Measurements from ENCODE around the gene SLC25A2. TPM values are rescaled to one million over a fixed set of nuclear protein-coding genes. Genes with fewer than 3 reads are reported as not detected.
A peak's percentile ranks its signal among the peaks of the same experiment; 100 is the strongest.

SLC25A2 gene
- total RNA-seq, 5 donors from 2014 or later (not counting 1 experiment from before 2014, with no cell fraction given) = 0.49 to 2.0 (median 0.97) TPM; not detected in 1

- peaks cover 61 to 81% of the 10 kb centered on the region in 2 donors for H3K27me3 Mint-ChIP-seq
- H3K9me3 Mint-ChIP-seq = peaks cover 10 to 43% (median 40%) of the 10 kb centered on the region in 3 donors
- 40% methylated on average over 5 of the region's 21 CpGs for WGBS (ENCODE audit: insufficient coverage)
- H3K4me1 Mint-ChIP-seq = peaks cover 7 to 13% (median 10%) of the 10 kb centered on the region in 3 donors
- no peaks in the 10 kb centered on the region for H3K36me3 ChIP-seq (ENCODE audit: control insufficient read depth in 2 of 2, extremely low read depth in 1 of 2, insufficient read depth in 1 of 2, low read length in 1 of 2)
- POLR2A ChIA-PET = interaction anchor here (0.6 to 1.0 kb wide), 4 partner anchors 10 to 282 kb away, joined by 4 to 9 read pairs (median 5); partner anchors contain the start of gene TAF7 (in 1 of the 2)
- H3K4me3 ChIP-seq (ENCODE audit: control insufficient read depth in 1 of 2, extremely low read depth in 1 of 2, low read length in 1 of 2) = no peak within 1 kb of the TSS
- peaks cover 0 to 6% of the 10 kb centered on the region in 2 experiments for H3K4me1 ChIP-seq (ENCODE audit: control insufficient read depth in 1 of 2, extremely low read depth in 1 of 2, insufficient read depth in 2 of 2, low read length in 2 of 2)
- DNase-seq (peak in 15 of 35 experiments; percentile 12 to 50 (median 21)), ATAC-seq (replicated peaks in 1 of 4) (peak in 1 of 4 experiments; percentile 59)
- H3K4me3 Mint-ChIP-seq = peak within 1 kb of the TSS in 2 of 3 donors; percentile 17 to 47
- peaks cover 12 to 51% of the 10 kb centered on the region in 2 experiments for H3K27me3 ChIP-seq (replicated peaks in 1 of 2; ENCODE audit: control insufficient read depth in 2 of 2, extremely low read depth in 1 of 2, insufficient read depth in 2 of 2, low read length in 1 of 2)
- peaks cover 3% of the 10 kb centered on the region for H3K9me3 ChIP-seq
- H3K36me3 Mint-ChIP-seq = peaks cover 13% of the 10 kb centered on the region
- H3K27ac Mint-ChIP-seq = no peak within 1 kb of the TSS
- H3K27ac ChIP-seq (ENCODE audit: low read length) = no peak within 1 kb of the TSS
- CTCF ChIA-PET = interaction anchor here (0.6 to 3.7 kb wide), 13 partner anchors 9 to 328 kb away, joined by 3 to 28 read pairs (median 4); partner anchors contain the start of genes PCDHGB3 (in 2 of the 2), PCDHGA4 (in 1 of the 2) and TAF7 (in 1 of the 2)
Measured at GRCh38 chr5:141330299-141331080, 26.6 kb upstream of the SLC25A2 start, which contains the start of gene PCDHGA1. TSS of gene PCDHGA1 (plus strand) at chr5:141330514.

- POLR2A ChIA-PET = no interaction called here
- no peaks in the 10 kb centered on the region for H3K36me3 ChIP-seq (ENCODE audit: control insufficient read depth in 2 of 2, extremely low read depth in 1 of 2, insufficient read depth in 1 of 2, low read length in 1 of 2)
- DNase-seq (no peak), ATAC-seq (replicated peaks in 1 of 4) (no peak)
- H3K27me3 ChIP-seq (replicated peaks in 1 of 2; ENCODE audit: control insufficient read depth in 2 of 2, extremely low read depth in 1 of 2, insufficient read depth in 2 of 2, low read length in 1 of 2) = peaks cover 8 to 43% of the 10 kb centered on the region in 2 experiments
- peaks cover 0 to 36% (median 32%) of the 10 kb centered on the region in 3 donors for H3K9me3 Mint-ChIP-seq
- peaks cover 14% of the 10 kb centered on the region for H3K36me3 Mint-ChIP-seq
- no peak overlapping the region for H3K4me3 Mint-ChIP-seq
- CTCF ChIA-PET = interaction anchor here (0.6 to 3.7 kb wide), 8 partner anchors 9 to 236 kb away, joined by 3 to 28 read pairs (median 4); partner anchors contain the start of gene TAF7 (in 1 of the 2)
- H3K9me3 ChIP-seq = peaks cover 4% of the 10 kb centered on the region
- no peak overlapping the region for H3K27ac ChIP-seq (ENCODE audit: low read length)
- H3K27me3 Mint-ChIP-seq = peaks cover 44 to 63% of the 10 kb centered on the region in 2 donors
- H3K4me3 ChIP-seq (ENCODE audit: control insufficient read depth in 1 of 2, extremely low read depth in 1 of 2, low read length in 1 of 2) = no peak overlapping the region
- 77% methylated on average over 6 of the region's 8 CpGs for WGBS (ENCODE audit: insufficient coverage)
- H3K4me1 ChIP-seq (ENCODE audit: control insufficient read depth in 1 of 2, extremely low read depth in 1 of 2, insufficient read depth in 2 of 2, low read length in 2 of 2) = peaks cover 0 to 6% of the 10 kb centered on the region in 2 experiments
- H3K4me1 Mint-ChIP-seq = peaks cover 7 to 13% (median 10%) of the 10 kb centered on the region in 3 donors
- H3K27ac Mint-ChIP-seq = no peak overlapping the region
Measured at GRCh38 chr5:141328231-141328630, 24.4 kb upstream of the SLC25A2 start.

GRCh38 chr5:141326088-141326854 lies 22.4 kb upstream of the SLC25A2 start:
- peak overlapping the region; percentile 45 to 50 for H3K4me3 ChIP-seq (ENCODE audit: control insufficient read depth in 1 of 2, extremely low read depth in 1 of 2, low read length in 1 of 2)
- Mint-ChIP-seq H3K4me1 (peaks cover 11 to 13% (median 13%) of the 10 kb centered on the region in 3 donors), H3K27me3 (peaks cover 33 to 48% of the 10 kb centered on the region in 2 donors), H3K9me3 (peaks cover 5 to 36% (median 24%) of the 10 kb centered on the region in 3 donors), H3K36me3 (peaks cover 18% of the 10 kb centered on the region), H3K4me3 (peak overlapping the region; percentile 84 to 91 (median 86)), H3K27ac (peak overlapping the region; percentile 92 to 93)
- ChIA-PET POLR2A (no interaction called here), CTCF (interaction anchor here (0.6 to 2.7 kb wide), 8 partner anchors 9 to 551 kb away, joined by 3 to 11 read pairs (median 4); no protein-coding TSS in a partner anchor)
- peaks cover 0 to 8% of the 10 kb centered on the region in 2 experiments for H3K4me1 ChIP-seq (ENCODE audit: control insufficient read depth in 1 of 2, extremely low read depth in 1 of 2, insufficient read depth in 2 of 2, low read length in 2 of 2)
- WGBS (ENCODE audit: insufficient coverage) = 14% methylated on average over 19 of the region's 27 CpGs
- peaks cover 8% of the 10 kb centered on the region for H3K9me3 ChIP-seq
- DNase-seq (peak; percentile 34 to 78 (median 62)), ATAC-seq (replicated peaks in 1 of 4) (peak; percentile 92 to 95 (median 94))
- peak overlapping the region; percentile 3 for H3K27ac ChIP-seq (ENCODE audit: low read length)
- peaks cover 6 to 29% of the 10 kb centered on the region in 2 experiments for H3K27me3 ChIP-seq (replicated peaks in 1 of 2; ENCODE audit: control insufficient read depth in 2 of 2, extremely low read depth in 1 of 2, insufficient read depth in 2 of 2, low read length in 1 of 2)
- no peaks in the 10 kb centered on the region for H3K36me3 ChIP-seq (ENCODE audit: control insufficient read depth in 2 of 2, extremely low read depth in 1 of 2, insufficient read depth in 1 of 2, low read length in 1 of 2)

GRCh38 chr5:141322261-141322660 lies 18.4 kb upstream of the SLC25A2 start:
- H3K27ac Mint-ChIP-seq = no peak overlapping the region
- DNase-seq (no peak), ATAC-seq (replicated peaks in 1 of 4) (no peak)
- H3K4me3 Mint-ChIP-seq = peak overlapping the region in 1 of 3 donors; percentile 97
- peaks cover 0 to 9% of the 10 kb centered on the region in 2 experiments for H3K27me3 ChIP-seq (replicated peaks in 1 of 2; ENCODE audit: control insufficient read depth in 2 of 2, extremely low read depth in 1 of 2, insufficient read depth in 2 of 2, low read length in 1 of 2)
- peaks cover 26% of the 10 kb centered on the region for H3K9me3 ChIP-seq
- H3K4me3 ChIP-seq (ENCODE audit: control insufficient read depth in 1 of 2, extremely low read depth in 1 of 2, low read length in 1 of 2) = no peak overlapping the region
- ChIA-PET POLR2A (interaction anchor here in 1 of 2 donors (0.6 kb wide), 1 partner anchor 220 kb away, joined by 3 read pairs; no protein-coding TSS in a partner anchor), CTCF (interaction anchor here in 1 of 2 donors (0.6 to 4.8 kb wide), 3 partner anchors 196 to 246 kb away, joined by 3 to 53 read pairs (median 14); no protein-coding TSS in a partner anchor)
- H3K36me3 Mint-ChIP-seq = peaks cover 45% of the 10 kb centered on the region
- peaks cover 2 to 22% of the 10 kb centered on the region in 2 experiments for H3K4me1 ChIP-seq (ENCODE audit: control insufficient read depth in 1 of 2, extremely low read depth in 1 of 2, insufficient read depth in 2 of 2, low read length in 2 of 2)
- WGBS (ENCODE audit: insufficient coverage) = no CpG with 5 or more reads among the region's 3 CpGs
- peaks cover 12 to 14% of the 10 kb centered on the region in 2 donors for H3K27me3 Mint-ChIP-seq
- H3K9me3 Mint-ChIP-seq = peaks cover 15 to 41% (median 35%) of the 10 kb centered on the region in 3 donors
- H3K36me3 ChIP-seq (ENCODE audit: control insufficient read depth in 2 of 2, extremely low read depth in 1 of 2, insufficient read depth in 1 of 2, low read length in 1 of 2) = peaks cover 4 to 11% of the 10 kb centered on the region in 2 donors
- peaks cover 34 to 42% (median 42%) of the 10 kb centered on the region in 3 donors for H3K4me1 Mint-ChIP-seq
- no peak overlapping the region for H3K27ac ChIP-seq (ENCODE audit: low read length)

DNA sequence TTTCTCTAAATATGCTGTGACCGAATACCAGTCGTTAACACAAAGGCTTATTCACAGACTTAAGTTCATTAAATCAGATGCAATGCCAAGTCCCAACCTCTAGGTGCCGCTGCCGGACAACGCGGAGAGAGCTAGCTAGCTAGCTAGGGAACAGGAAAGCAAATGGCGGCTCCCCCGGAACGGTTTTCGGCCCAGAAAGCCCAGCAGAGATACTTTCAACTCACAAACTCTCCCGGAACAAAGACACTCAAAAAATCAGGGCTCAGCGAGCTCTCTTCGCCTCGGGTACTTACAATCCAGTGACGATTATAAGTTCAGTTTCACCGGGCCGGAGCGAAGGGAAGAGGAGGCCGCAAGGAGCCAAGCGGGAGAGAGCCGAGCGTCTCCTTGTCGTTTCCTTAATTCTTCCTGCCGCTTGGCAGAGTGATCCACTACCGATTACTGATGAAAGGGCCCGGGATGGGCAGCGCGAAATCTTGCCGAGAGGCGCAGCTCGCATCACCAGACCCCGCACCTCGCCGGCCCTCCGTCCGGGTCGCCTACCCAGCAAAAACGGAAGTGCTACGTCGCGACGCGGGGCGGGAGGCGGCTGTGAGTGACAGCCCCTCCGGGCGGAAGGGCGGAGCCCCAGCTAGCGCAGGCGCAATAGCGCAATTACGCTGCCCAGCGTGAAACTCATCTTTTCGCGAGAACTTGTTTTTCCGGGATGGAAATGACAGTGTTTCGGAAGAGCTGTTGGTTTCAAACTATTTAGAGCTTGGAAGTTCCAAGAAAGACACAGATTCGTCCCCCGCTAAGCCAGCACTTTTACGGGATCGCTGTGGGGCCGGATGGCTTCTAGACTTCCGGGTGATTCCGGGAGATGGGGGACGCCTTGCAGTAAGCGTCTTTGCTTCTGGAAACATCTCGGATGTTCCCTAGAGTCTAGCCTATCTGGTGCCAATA lies 16.6 kb upstream of the SLC25A2 start, which contains the start of gene TAF7:
Gene TAF7 (minus strand): TSS at position 560 of the 945 bp plus-strand sequence. CDS start 740 bp downstream, outside the sequence.
- peaks cover 4 to 11% of the 10 kb centered on the region in 2 donors for H3K36me3 ChIP-seq (ENCODE audit: control insufficient read depth in 2 of 2, extremely low read depth in 1 of 2, insufficient read depth in 1 of 2, low read length in 1 of 2)
- ATAC-seq (replicated peaks in 1 of 4) (peak; percentile 92 to 93 (median 92)), DNase-seq (peak; percentile 82 to 96 (median 89))
- Mint-ChIP-seq H3K4me1 (peaks cover 30 to 35% (median 33%) of the 10 kb centered on the region in 3 donors), H3K27me3 (peaks cover 2 to 3% of the 10 kb centered on the region in 2 donors), H3K4me3 (peak within 1 kb of the TSS; percentile 97 to 99 (median 99)), H3K36me3 (peaks cover 48% of the 10 kb centered on the region), H3K9me3 (peaks cover 18 to 42% (median 35%) of the 10 kb centered on the region in 3 donors), H3K27ac (peak within 1 kb of the TSS; percentile 97 to 98)
- H3K27me3 ChIP-seq (replicated peaks in 1 of 2; ENCODE audit: control insufficient read depth in 2 of 2, extremely low read depth in 1 of 2, insufficient read depth in 2 of 2, low read length in 1 of 2) = no peaks in the 10 kb centered on the region
- POLR2A ChIA-PET = interaction anchor here (0.5 to 2.0 kb wide), 11 partner anchors 10 to 1018 kb away, joined by 3 to 12 read pairs (median 4); partner anchors contain the start of gene PCDHGA1 (in 1 of the 2)
- H3K9me3 ChIP-seq = peaks cover 28% of the 10 kb centered on the region
- peak within 1 kb of the TSS; percentile 90 to 98 for H3K4me3 ChIP-seq (ENCODE audit: control insufficient read depth in 1 of 2, extremely low read depth in 1 of 2, low read length in 1 of 2)
- CTCF ChIA-PET = interaction anchor here (0.5 to 4.8 kb wide), 38 partner anchors 9 to 1961 kb away, joined by 3 to 53 read pairs (median 4); partner anchors contain the start of genes DELE1 (in 1 of the 2), HDAC3 (in 1 of the 2), PCDHB14 (in 1 of the 2) and PCDHGA1 (in 1 of the 2)
- 3% methylated on average over 54 of the region's 67 CpGs for WGBS (ENCODE audit: insufficient coverage)
- H3K27ac ChIP-seq (ENCODE audit: low read length) = peak within 1 kb of the TSS; percentile 98
- peaks cover 2 to 19% of the 10 kb centered on the region in 2 experiments for H3K4me1 ChIP-seq (ENCODE audit: control insufficient read depth in 1 of 2, extremely low read depth in 1 of 2, insufficient read depth in 2 of 2, low read length in 2 of 2)

Measured in T-cell (primary cell).